ENCODE measurements around the gene ZNF677. TPM values are rescaled to one million over a fixed set of nuclear protein-coding genes. Genes with fewer than 3 reads are reported as not detected.
A peak's percentile ranks its signal among the peaks of the same experiment; 100 is the strongest.

ZNF677 gene
- total RNA-seq, 1 experiment from 2014 or later = not detected

- no peaks in the 10 kb centered on the region for H3K27me3 Mint-ChIP-seq (ENCODE audit: unreplicated experiment)
- intact Hi-C loops (cut with micrococcal nuclease; ENCODE audit: unreplicated experiment) = loop anchor here (5.0 to 10.0 kb wide), 2 partner anchors 252 to 595 kb away; no protein-coding TSS in a partner anchor
- H3K36me3 Mint-ChIP-seq (ENCODE audit: insufficient read depth, unreplicated experiment) = peaks cover 21% of the 10 kb centered on the region
- BruUV-seq (replicated peaks) = no TSS peak
- H3K4me3 Mint-ChIP-seq (ENCODE audit: low read depth, unreplicated experiment) = peak overlapping the region; percentile 89
- CTCF ChIA-PET = interaction anchor here (0.8 kb wide), 1 partner anchor 25 kb away, joined by 4 read pairs; no protein-coding TSS in a partner anchor
- peak overlapping the region; percentile 73 for H3K27ac Mint-ChIP-seq (ENCODE audit: unreplicated experiment)
- no peak for TF ChIP-seq CTCF (IDR thresholded peaks at IDR 0.05; ENCODE audit: unreplicated experiment)
- no peaks in the 10 kb centered on the region for H3K4me1 Mint-ChIP-seq (ENCODE audit: low read depth, unreplicated experiment)
- H3K9me3 Mint-ChIP-seq (ENCODE audit: low read depth, unreplicated experiment) = peaks cover 22% of the 10 kb centered on the region
- DNase-seq = peak; percentile 96
These were observed 57.8 kb downstream of the ZNF677 start for GRCh38 chr19:53196777-53197396.

GRCh38 chr19:53195265-53195903 is 59.3 kb downstream of the ZNF677 start:
- Mint-ChIP-seq H3K36me3 (ENCODE audit: insufficient read depth, unreplicated experiment) (peaks cover 15% of the 10 kb centered on the region), H3K27me3 (ENCODE audit: unreplicated experiment) (no peaks in the 10 kb centered on the region), H3K4me3 (ENCODE audit: low read depth, unreplicated experiment) (no peak overlapping the region), H3K27ac (ENCODE audit: unreplicated experiment) (no peak overlapping the region), H3K9me3 (ENCODE audit: low read depth, unreplicated experiment) (peaks cover 20% of the 10 kb centered on the region), H3K4me1 (ENCODE audit: low read depth, unreplicated experiment) (no peaks in the 10 kb centered on the region)
- CTCF ChIA-PET = interaction anchor here (0.6 to 1.1 kb wide), 4 partner anchors 598 to 835 kb away, joined by 3 to 9 read pairs (median 4); no protein-coding TSS in a partner anchor
- TF ChIP-seq CTCF (IDR thresholded peaks at IDR 0.05; ENCODE audit: unreplicated experiment) = peak; percentile 75
- BruUV-seq (replicated peaks) = no TSS peak
- peak; percentile 63 for DNase-seq
- intact Hi-C loops (cut with micrococcal nuclease; ENCODE audit: unreplicated experiment) = loop anchor here (1.0 to 10.0 kb wide), 3 partner anchors 251 to 597 kb away; no protein-coding TSS in a partner anchor

GRCh38 chr19:53193535-53194222 is 61.0 kb downstream of the ZNF677 start:
- Mint-ChIP-seq H3K4me3 (ENCODE audit: low read depth, unreplicated experiment) (no peak overlapping the region), H3K27ac (ENCODE audit: unreplicated experiment) (no peak overlapping the region), H3K27me3 (ENCODE audit: unreplicated experiment) (no peaks in the 10 kb centered on the region), H3K36me3 (ENCODE audit: insufficient read depth, unreplicated experiment) (peaks cover 15% of the 10 kb centered on the region), H3K4me1 (ENCODE audit: low read depth, unreplicated experiment) (no peaks in the 10 kb centered on the region), H3K9me3 (ENCODE audit: low read depth, unreplicated experiment) (peaks cover 26% of the 10 kb centered on the region)
- CTCF ChIA-PET = no interaction called here
- BruUV-seq (replicated peaks) = no TSS peak
- no peak for TF ChIP-seq CTCF (IDR thresholded peaks at IDR 0.05; ENCODE audit: unreplicated experiment)
- DNase-seq = no peak
- intact Hi-C loops (cut with micrococcal nuclease; ENCODE audit: unreplicated experiment) = loop anchor here (10.0 kb wide), 1 partner anchor 249 kb away; no protein-coding TSS in a partner anchor

- no peaks in the 10 kb centered on the region for H3K27me3 Mint-ChIP-seq (ENCODE audit: unreplicated experiment)
- no peak for DNase-seq
- H3K4me3 Mint-ChIP-seq (ENCODE audit: low read depth, unreplicated experiment) = no peak within 1 kb of the TSS
- CTCF ChIA-PET = no interaction called here
- H3K36me3 Mint-ChIP-seq (ENCODE audit: insufficient read depth, unreplicated experiment) = peaks cover 15% of the 10 kb centered on the region
- TF ChIP-seq CTCF (IDR thresholded peaks at IDR 0.05; ENCODE audit: unreplicated experiment) = no peak
- H3K4me1 Mint-ChIP-seq (ENCODE audit: low read depth, unreplicated experiment) = no peaks in the 10 kb centered on the region
- peaks cover 26% of the 10 kb centered on the region for H3K9me3 Mint-ChIP-seq (ENCODE audit: low read depth, unreplicated experiment)
- BruUV-seq (replicated peaks) = no TSS peak
- no peak within 1 kb of the TSS for H3K27ac Mint-ChIP-seq (ENCODE audit: unreplicated experiment)
- intact Hi-C loops (cut with micrococcal nuclease; ENCODE audit: unreplicated experiment) = loop anchor here (10.0 kb wide), 1 partner anchor 248 kb away; no protein-coding TSS in a partner anchor
These were observed 61.7 kb downstream of the ZNF677 start, which contains the start of gene ZNF665 for GRCh38 chr19:53192771-53193534. Gene ZNF665, minus strand, starts transcription at chr19:53193358. Its CDS starts 10,460 bp downstream, at chr19:53182898.

All from Calu3 (cell line).